HG02884 (cell line): ENCODE measurements around the gene SURF4.
A peak's percentile ranks its signal among the peaks of the same experiment; 100 is the strongest.
"Not testable (repeated sequence)": the region's sequence is repeated elsewhere in the genome, so short reads cannot be mapped to it uniquely, and the experiment has no call there.

Experiments
- ATAC-seq: cut with Tn5 transposase; IDR thresholded peaks from one replicate; pipeline ENCODE4 v1.9.1; 2021; ENCODE audit warnings: mild to moderate bottlenecking, moderate library complexity; ENCODE audit not compliant: unreplicated experiment

The SURF4 gene

GRCh38 chr9:133335924-133336811, 39.7 kb downstream of the SURF4 start, which contains the start of gene SURF6:
Gene SURF6 (minus strand): TSS chr9:133336188. CDS start chr9:133336132, 56 bp downstream.
- ATAC-seq, result peak; percentile 69

GRCh38 chr9:133334888-133335287, 41.0 kb downstream of the SURF4 start:
- ATAC-seq, result not testable (repeated sequence)

DNA sequence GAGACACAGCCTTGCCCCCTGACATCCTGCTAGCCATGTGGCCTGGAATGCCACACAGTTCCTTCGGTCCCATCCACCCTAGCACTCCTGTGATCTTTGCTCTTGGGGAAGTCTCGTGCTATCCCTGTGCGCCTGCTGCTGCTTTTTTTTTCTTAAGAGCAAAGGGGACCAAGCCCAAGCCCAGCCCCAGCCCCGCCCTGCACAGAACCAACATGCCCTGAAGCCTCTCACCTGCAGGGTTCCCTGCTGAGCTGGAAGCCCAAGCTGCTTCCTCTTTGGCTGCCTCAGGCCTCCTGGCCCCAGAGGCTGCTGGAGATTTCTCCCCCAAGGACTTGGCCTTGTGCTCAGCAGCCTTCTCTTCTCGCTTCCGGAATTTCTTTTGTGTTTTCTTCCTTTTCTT, 41.7 kb downstream of the SURF4 start:
- no peak for ATAC-seq

- no peak for ATAC-seq
Observed at GRCh38 chr9:133333566-133333965, 42.3 kb downstream of the SURF4 start.

DNA sequence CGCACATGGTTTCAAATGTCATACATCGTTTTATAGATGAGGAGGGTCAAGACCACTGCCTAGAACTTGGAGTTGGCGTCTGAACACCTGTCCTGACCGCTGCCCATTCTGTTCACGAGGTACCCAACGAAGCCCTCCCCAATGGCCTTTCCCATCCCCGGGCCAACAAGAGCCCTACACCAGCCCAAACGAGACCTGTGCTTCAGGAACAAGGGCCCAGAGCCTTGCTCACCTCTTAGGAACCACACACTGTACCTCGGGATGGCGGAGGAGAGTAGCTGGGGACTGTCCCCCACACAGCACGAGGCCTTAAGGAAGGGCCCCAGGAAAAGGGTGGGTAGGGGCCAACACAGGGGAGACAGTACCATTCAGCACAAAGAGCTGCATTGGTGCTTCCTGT, 42.8 kb downstream of the SURF4 start:
- ATAC-seq, result no peak

DNA sequence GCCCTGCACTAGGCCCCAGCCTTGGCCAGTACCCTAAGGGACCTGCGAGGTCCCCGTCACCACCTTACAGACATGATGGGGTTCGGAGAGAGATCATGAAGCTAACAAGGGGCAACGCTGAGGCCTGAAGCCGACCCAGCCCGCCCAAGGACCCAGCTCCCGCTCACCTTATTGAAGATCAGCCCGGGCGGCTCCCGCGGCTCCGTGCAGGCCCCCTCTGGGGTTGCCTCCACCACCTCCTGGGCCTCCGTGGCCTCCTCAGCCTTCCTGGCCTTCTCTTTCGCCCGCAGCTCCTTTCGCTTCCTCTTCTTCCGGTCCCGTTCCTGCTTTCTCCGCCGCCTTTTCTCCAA, 43.5 kb downstream of the SURF4 start:
- no peak for ATAC-seq

DNA sequence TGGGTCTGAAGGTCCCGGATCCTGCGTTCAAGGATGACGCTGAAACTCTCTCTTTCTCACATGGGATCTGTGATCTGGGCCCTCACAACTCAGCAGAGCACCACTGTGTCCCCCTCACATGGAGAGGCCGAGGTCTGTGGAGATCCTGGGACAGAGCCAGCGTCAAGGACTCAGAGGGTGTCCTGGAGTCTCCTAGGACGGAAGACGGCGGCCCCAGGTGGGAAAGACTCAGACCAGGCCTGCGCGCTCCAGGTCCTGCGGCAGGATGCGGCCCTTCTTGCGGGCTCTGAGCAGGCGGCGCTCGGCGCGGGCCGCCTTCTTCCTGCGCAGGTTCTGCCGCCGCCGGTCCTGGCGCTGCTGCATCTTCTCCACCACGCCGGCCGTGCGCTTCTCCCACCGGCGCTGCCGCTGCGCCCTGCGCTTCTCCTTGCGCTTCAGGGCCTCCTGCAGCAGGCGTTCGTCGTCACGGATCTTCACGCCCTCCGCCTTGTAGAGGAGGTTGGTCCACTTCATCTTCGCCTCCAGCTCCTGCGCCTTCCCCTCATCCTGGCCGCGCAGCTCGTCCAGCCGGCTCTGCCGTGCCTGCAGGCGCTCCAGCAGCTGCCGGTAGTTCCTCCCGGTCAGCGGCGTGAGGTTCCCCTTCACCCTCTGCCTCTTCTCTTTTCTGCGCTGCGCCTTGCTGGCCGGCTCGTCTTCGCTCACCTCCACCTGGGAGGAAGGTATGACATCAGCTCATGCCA, 44.0 kb downstream of the SURF4 start:
- no peak for ATAC-seq

DNA sequence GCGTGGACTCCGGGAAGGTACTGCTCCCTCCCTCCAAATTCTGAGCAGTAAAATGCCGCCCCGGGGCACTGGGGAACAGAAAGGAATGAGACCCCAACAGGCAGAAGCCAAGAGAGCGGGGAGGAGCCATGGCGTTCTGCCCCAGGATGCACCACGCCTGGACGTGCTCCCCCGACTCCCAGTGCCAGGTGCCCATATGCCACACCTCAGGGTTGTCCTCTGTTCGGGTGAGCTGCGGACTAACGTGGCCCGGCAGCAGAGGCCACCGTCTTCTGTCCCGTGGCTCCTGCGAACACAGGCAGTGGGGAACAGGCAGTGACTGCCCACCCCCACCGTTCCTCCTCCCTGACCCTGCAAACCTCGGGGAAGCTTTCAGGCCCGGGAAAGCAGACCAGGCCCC, 44.6 kb downstream of the SURF4 start:
- no peak for ATAC-seq

- ATAC-seq, result not testable (repeated sequence)
Observed at GRCh38 chr9:133329306-133330156, 46.3 kb downstream of the SURF4 start.

- no peak for ATAC-seq
Observed at GRCh38 chr9:133327834-133328484, 47.9 kb downstream of the SURF4 start.

DNA sequence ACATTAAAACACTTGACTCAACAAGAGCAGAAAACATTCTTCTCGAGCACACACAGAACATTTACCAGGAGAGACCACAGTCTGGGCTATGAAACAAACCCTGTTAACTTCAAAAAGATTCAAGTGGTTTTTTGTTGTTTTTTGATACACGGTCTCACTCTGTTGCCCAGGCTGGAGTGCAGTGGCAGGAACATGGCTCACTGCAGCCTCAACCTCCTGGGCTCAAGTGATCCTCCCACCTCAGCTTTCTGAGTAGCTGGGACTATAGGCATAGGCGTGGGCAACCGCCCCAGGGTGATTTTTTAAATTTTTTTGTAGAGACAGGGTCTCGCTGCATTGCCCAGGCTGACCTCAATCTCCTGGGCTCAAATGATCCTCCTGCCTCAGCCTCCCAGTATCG, 48.8 kb downstream of the SURF4 start:
- not testable (repeated sequence) for ATAC-seq

GRCh38 chr9:133323991-133324703, 51.7 kb downstream of the SURF4 start:
- ATAC-seq, result no peak

DNA sequence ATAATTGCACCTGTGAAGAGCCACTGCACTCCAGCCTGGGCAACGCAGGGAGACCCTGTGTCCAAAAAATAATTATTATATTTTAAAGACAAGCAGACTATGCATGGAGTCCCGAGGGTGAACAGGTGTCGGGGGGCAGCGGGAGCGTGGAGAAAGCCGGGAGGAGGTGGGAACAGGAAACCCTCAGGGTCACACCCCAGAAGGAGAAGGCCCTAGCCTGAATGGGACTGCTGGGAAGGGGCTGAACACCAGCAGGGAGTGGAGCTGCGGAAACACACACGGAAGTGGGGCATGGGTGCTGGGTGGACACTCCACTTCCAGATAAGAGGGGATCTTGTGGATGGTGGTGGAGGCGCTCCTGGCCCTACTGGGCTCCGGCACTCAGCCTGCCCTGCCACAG, 52.6 kb downstream of the SURF4 start:
- no peak for ATAC-seq

DNA sequence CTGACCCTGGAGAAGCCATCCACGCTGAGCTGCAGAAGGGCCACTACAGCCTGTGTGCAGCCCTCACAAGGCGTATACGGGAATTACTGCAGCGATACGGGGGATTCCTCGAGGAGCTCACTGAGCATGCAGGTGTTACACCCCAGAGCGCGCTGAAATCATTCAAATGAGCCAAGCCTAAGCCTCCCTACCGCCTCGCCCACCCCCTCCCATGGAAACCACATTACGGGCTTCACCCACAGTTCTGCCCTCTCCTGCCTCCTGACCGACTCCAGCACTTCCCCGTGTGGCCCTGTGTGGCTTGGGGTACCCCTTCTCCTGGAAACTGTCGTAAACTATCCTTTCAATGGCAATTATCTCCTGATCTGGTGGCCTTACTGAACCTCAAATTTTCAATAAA, 53.2 kb downstream of the SURF4 start:
- no peak for ATAC-seq

DNA sequence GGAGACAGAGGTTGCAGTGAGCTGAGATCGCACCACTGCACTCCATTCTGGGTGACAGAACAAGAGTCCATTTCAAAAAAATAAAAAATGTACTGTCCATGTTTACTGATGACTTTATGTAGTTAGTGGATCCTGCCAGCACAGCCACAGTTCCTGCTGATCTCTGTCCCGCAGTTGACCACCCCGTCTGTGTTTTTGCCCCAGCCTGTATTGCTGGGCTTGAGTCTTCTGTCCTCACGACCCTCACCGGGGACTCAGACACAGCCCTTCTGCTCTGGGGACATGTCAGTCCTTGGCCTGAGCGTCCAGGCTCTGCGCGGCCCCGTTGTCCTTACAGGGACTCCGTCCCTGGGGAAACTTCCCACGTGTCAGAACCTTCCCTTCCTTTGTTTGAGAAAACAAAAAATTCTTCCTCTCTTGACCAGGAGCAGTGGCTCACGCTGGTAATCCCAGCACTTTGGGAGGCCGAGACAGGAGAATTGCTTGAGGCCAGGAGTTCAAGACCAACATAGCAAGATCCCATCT, 54.4 kb downstream of the SURF4 start:
- no peak for ATAC-seq

GRCh38 chr9:133320421-133320881, 55.4 kb downstream of the SURF4 start:
- no peak for ATAC-seq

- ATAC-seq, result not testable (repeated sequence)
Observed at GRCh38 chr9:133317551-133317950, 58.3 kb downstream of the SURF4 start.

DNA sequence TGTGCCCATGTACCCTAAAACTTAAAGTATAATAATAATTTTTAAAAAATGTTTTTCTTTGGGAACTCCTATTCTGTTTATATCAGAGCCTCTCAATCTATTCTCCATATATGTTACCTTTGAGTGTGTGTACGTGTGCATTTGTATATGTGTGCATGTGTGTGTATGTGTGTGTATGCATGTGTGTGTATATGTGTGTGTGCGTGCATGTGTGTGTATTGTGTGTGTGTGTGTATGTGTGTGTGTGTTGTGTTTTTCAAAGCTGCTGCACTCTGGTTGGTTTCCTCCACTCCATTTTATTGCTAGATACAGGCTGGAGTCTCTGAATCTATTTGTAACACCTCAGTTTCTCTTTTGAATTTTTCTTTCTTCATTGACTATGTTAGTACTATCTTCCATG, 59.9 kb downstream of the SURF4 start:
- no peak for ATAC-seq
